ENCODE data around the gene HEMGN.

- TF ChIP-seq POLR2A (IDR thresholded peaks at IDR 0.05) (no peak), CTCF (IDR thresholded peaks at IDR 0.05 in 8 of 11, conservative IDR thresholded peaks at IDR 0.05 in 3 of 11) (no peak)
Measured at GRCh38 chr9:97925497-97926334, 12.3 kb downstream of the HEMGN start.
